ENCODE measurements around the gene PFDN6.
"Not testable (repeated sequence)": the region's sequence is repeated elsewhere in the genome, so short reads cannot be mapped to it uniquely, and the experiment has no call there.

Gene PFDN6

GRCh38 chr6:33288921-33289783, at the start of gene PFDN6, which contains the start of gene WDR46:
PFDN6 (plus strand) TSS chr6:33289601; CDS start chr6:33289857, 256 bp downstream.
WDR46 (minus strand) TSS chr6:33289239; CDS start chr6:33289170, 69 bp downstream.
- peak; percentile 94 for DNase-seq (ENCODE audit: low spot score)

- DNase-seq (ENCODE audit: low spot score), result no peak
Observed at GRCh38 chr6:33241968-33242367, 47.4 kb upstream of the PFDN6 start.

- DNase-seq (ENCODE audit: low spot score), result no peak
Observed at GRCh38 chr6:33243476-33243875, 45.9 kb upstream of the PFDN6 start.

GRCh38 chr6:33247977-33248642, 41.3 kb upstream of the PFDN6 start:
- DNase-seq (ENCODE audit: low spot score), result peak; percentile 87

GRCh38 chr6:33248643-33248931, 40.8 kb upstream of the PFDN6 start:
- DNase-seq (ENCODE audit: low spot score), result no peak

GRCh38 chr6:33248932-33249731, 40.3 kb upstream of the PFDN6 start:
- peak; percentile 95 for DNase-seq (ENCODE audit: low spot score)

- DNase-seq (ENCODE audit: low spot score), result peak; percentile 54
Observed at GRCh38 chr6:33249732-33250630, 39.4 kb upstream of the PFDN6 start.

- DNase-seq (ENCODE audit: low spot score), result no peak
Observed at GRCh38 chr6:33250731-33251130, 38.7 kb upstream of the PFDN6 start.

- no peak for DNase-seq (ENCODE audit: low spot score)
Observed at GRCh38 chr6:33251395-33252012, 37.9 kb upstream of the PFDN6 start.

GRCh38 chr6:33252759-33253158, 36.6 kb upstream of the PFDN6 start:
- DNase-seq (ENCODE audit: low spot score), result peak; percentile 37

- no peak for DNase-seq (ENCODE audit: low spot score)
Observed at GRCh38 chr6:33254591-33254990, 34.8 kb upstream of the PFDN6 start.

GRCh38 chr6:33259032-33259431, 30.4 kb upstream of the PFDN6 start:
- no peak for DNase-seq (ENCODE audit: low spot score)

GRCh38 chr6:33262490-33262889, 26.9 kb upstream of the PFDN6 start:
- not testable (repeated sequence) for DNase-seq (ENCODE audit: low spot score)

- no peak for DNase-seq (ENCODE audit: low spot score)
Observed at GRCh38 chr6:33264015-33264414, 25.4 kb upstream of the PFDN6 start.

- no peak for DNase-seq (ENCODE audit: low spot score)
Observed at GRCh38 chr6:33271117-33271467, 18.3 kb upstream of the PFDN6 start.

GRCh38 chr6:33271468-33272274, 17.7 kb upstream of the PFDN6 start, which contains the start of the genes RPS18 and VPS52:
RPS18 (plus strand) TSS chr6:33272075; CDS start chr6:33272120, 45 bp downstream.
VPS52 (minus strand) TSS chr6:33271876; CDS start chr6:33271675, 201 bp downstream.
- peak; percentile 94 for DNase-seq (ENCODE audit: low spot score)

- DNase-seq (ENCODE audit: low spot score), result no peak
Observed at GRCh38 chr6:33272275-33273128, 16.9 kb upstream of the PFDN6 start.

- DNase-seq (ENCODE audit: low spot score), result no peak
Observed at GRCh38 chr6:33273129-33273923, 16.1 kb upstream of the PFDN6 start.

All from GM03348 (cell line).